CD14-positive monocyte (primary cell): ENCODE data around the gene KIAA0040. TPM values are rescaled to one million over a fixed set of nuclear protein-coding genes. Genes with fewer than 3 reads are reported as not detected.
A peak's percentile ranks its signal among the peaks of the same experiment; 100 is the strongest.

ENCODE experiments used
- DNase-seq, 3 donors: peaks; one replicate each; pipeline ENCODE4 v3.0.0-alpha.2; 2011 to 2022
- H2AFZ ChIP-seq: 2 replicates; pipeline ENCODE4 v1.6.0; 2012; ENCODE audit warnings: mild to moderate bottlenecking, low read depth, low read length, inconsistent platforms; ENCODE audit not compliant: insufficient read depth, poor library complexity, severe bottlenecking
- H3K27ac ChIP-seq, 2 donors: 1 replicate in 1 of 2; 2 replicates in 1 of 2; pipeline ENCODE4 v1.5.1; 2012 to 2013; ENCODE audit warnings: low read length in 2 of 2, control low read depth in 1 of 2, inconsistent platforms in 1 of 2, low read depth in 1 of 2, mild to moderate bottlenecking in 1 of 2
- H3K27me3 ChIP-seq, 2 donors: one replicate each; pipeline versions ENCODE4 v1.6.0 to v1.6.1; 2011 to 2013; ENCODE audit warnings: low read length in 2 of 2; ENCODE audit not compliant: control insufficient read depth in 2 of 2, insufficient read depth in 2 of 2
- H3K36me3 ChIP-seq, 2 donors: replicated peaks in 1 of 2; 1 replicate in 1 of 2; 2 replicates in 1 of 2; pipeline versions ENCODE4 v1.5.1 to v1.6.1; 2012 to 2013; ENCODE audit warnings: low read length in 2 of 2, control low read depth in 1 of 2, inconsistent platforms in 1 of 2, mild to moderate bottlenecking in 1 of 2; ENCODE audit not compliant: insufficient read depth in 2 of 2, control insufficient read depth in 1 of 2
- H3K4me1 ChIP-seq, 2 donors: 1 replicate in 1 of 2; 2 replicates in 1 of 2; pipeline versions ENCODE4 v1.5.1 to v1.6.1; 2012 to 2013; ENCODE audit warnings: low read length in 2 of 2, control low read depth in 1 of 2, inconsistent platforms in 1 of 2, mild to moderate bottlenecking in 1 of 2, moderate library complexity in 1 of 2; ENCODE audit not compliant: insufficient read depth in 2 of 2, control insufficient read depth in 1 of 2
- H3K4me2 ChIP-seq: replicated peaks from 2 replicates; pipeline ENCODE3; 2012; ENCODE audit warnings: low read length, moderate library complexity, mild to moderate bottlenecking; ENCODE audit not compliant: poor library complexity, severe bottlenecking; ENCODE audit errors: extremely low read depth
- H3K4me3 ChIP-seq, 3 experiments: fragments of 200-600 bp in 1 of 3; sonication (generic) in 1 of 3; replicated peaks in 1 of 3; 1 replicate in 2 of 3; 2 replicates in 1 of 3; pipeline ENCODE4 v1.5.1; 2011 to 2013; ENCODE audit warnings: low read length in 3 of 3, mild to moderate bottlenecking in 3 of 3, control low read depth in 2 of 3, low read depth in 2 of 3, inconsistent platforms in 1 of 3, moderate library complexity in 1 of 3
- H3K79me2 ChIP-seq: 2 replicates; pipeline ENCODE4 v1.6.0; 2012; ENCODE audit warnings: mild to moderate bottlenecking, control low read depth, inconsistent platforms, low read length, moderate library complexity; ENCODE audit not compliant: insufficient read depth
- H3K9ac ChIP-seq: 2 replicates; pipeline ENCODE4 v1.6.0; 2017; ENCODE audit warnings: low read length, mild to moderate bottlenecking; ENCODE audit not compliant: insufficient read depth, poor library complexity, severe bottlenecking
- H3K9me3 ChIP-seq, 2 donors: replicated peaks in 1 of 2; 1 replicate in 1 of 2; 2 replicates in 1 of 2; pipeline versions ENCODE4 v1.5.1 to v1.6.1; 2012 to 2013; ENCODE audit warnings: low read length in 2 of 2, control low read depth in 1 of 2; ENCODE audit not compliant: control insufficient read depth in 1 of 2, insufficient read depth in 1 of 2
- H4K20me1 ChIP-seq: 2 replicates; pipeline ENCODE4 v1.6.0; 2012; ENCODE audit warnings: mild to moderate bottlenecking, low read length, control low read depth, moderate library complexity; ENCODE audit not compliant: insufficient read depth
- H3K27ac Mint-ChIP-seq, 7 donors: one replicate each; pipeline ENCODE4 v1.8.0; 2020; ENCODE audit warnings: mild to moderate bottlenecking in 7 of 7, mixed read lengths in 7 of 7, moderate library complexity in 6 of 7, inconsistent platforms in 2 of 7
- H3K27me3 Mint-ChIP-seq, 3 donors: one replicate each; pipeline ENCODE4 v1.8.0; 2021 to 2022; ENCODE audit warnings: low read depth in 3 of 3, mild to moderate bottlenecking in 3 of 3, mixed read lengths in 3 of 3, moderate library complexity in 3 of 3, inconsistent platforms in 1 of 3
- H3K36me3 Mint-ChIP-seq, 2 donors: one replicate each; pipeline ENCODE4 v1.8.0; 2020; ENCODE audit warnings: mixed read lengths in 2 of 2, inconsistent platforms in 1 of 2, mild to moderate bottlenecking in 1 of 2
- H3K4me1 Mint-ChIP-seq: one replicate; pipeline ENCODE4 v1.8.0; 2020; ENCODE audit warnings: mild to moderate bottlenecking, mixed read lengths
- H3K4me3 Mint-ChIP-seq, 2 donors: one replicate each; pipeline ENCODE4 v1.8.0; 2020; ENCODE audit warnings: mild to moderate bottlenecking in 2 of 2, mixed read lengths in 2 of 2, moderate library complexity in 1 of 2
- H3K9me3 Mint-ChIP-seq, 7 donors: one replicate each; pipeline ENCODE4 v1.8.0; 2020 to 2022; ENCODE audit warnings: mixed read lengths in 7 of 7, mild to moderate bottlenecking in 6 of 7, moderate library complexity in 6 of 7, inconsistent platforms in 2 of 7
- CTCF ChIP-seq: fragments of 200-600 bp; IDR thresholded peaks from one replicate; pipeline ENCODE4 v1.8.0; 2022; ENCODE audit warnings: antibody characterized with exemption, mild to moderate bottlenecking
- WGBS: methylation state at CpG from one replicate; pipeline ENCODE4 v1.1.5; 2013; ENCODE audit warnings: missing lambda C conversion rate; ENCODE audit not compliant: insufficient coverage; 5-methylcytosine and 5-hydroxymethylcytosine counted together
- intact Hi-C, 2 donors: fragments of 100-400 bp; cut with micrococcal nuclease; formaldehyde crosslinking; loops; one replicate each; pipeline versions ENCODE4 v1.15.0 to v1.15.1; 2023
- polyA plus RNA-seq, 3 donors: library from polyadenylated mRNA; depleted of rRNA in 1 of 3; unstranded in 2 of 3; stranded (reverse) in 1 of 3; fragments of 300-500 nt in 2 of 3; fragments of >200 nt in 1 of 3; fragmentation: Illumina TruSeq in 2 of 3; gene quantifications; 1 replicate in 2 of 3; 2 replicates in 1 of 3; pipeline ENCODE4 v1.2.3, GENCODE V29; 2012 to 2021

KIAA0040 gene
- polyA plus RNA-seq, 3 donors, result 24.0 to 35.4 (median 25.9) TPM

DNA sequence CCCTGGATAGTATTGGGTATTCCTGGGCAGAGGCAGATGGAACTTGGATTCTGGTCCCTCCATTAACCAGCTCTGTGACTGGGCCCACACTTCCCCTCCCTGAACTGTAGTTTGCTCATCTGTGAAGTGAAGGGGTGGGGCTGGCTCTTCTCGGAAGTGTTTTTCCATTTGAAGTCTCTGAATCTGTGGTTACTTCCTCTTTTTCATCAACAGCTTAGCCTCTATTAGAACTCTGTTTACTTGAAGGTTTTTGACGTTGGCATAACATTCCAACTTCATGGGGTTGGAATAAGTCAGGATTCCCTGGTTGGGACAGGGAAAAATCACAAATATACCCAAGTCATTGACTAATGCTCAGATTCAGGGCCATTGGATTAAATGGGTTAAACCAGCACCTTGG is 3.6 kb downstream of the KIAA0040 start:
- Histone ChIP-seq H4K20me1 (no peaks in the 10 kb centered on the region), H2AFZ (peak overlapping the region; percentile 39), H3K4me1 (peaks cover 75 to 79% of the 10 kb centered on the region in 2 donors), H3K4me3 (peak overlapping the region in 1 of 3 experiments; percentile 99), H3K36me3 (peaks cover 0 to 4% of the 10 kb centered on the region in 2 donors), H3K79me2 (peaks cover 80% of the 10 kb centered on the region), H3K9ac (no peak overlapping the region), H3K9me3 (no peaks in the 10 kb centered on the region), H3K4me2 (peak overlapping the region; percentile 63), H3K27ac (peak overlapping the region; percentile 2 to 93), H3K27me3 (no peaks in the 10 kb centered on the region)
- no peak for TF ChIP-seq CTCF
- peak; percentile 72 to 88 (median 88) for DNase-seq
- H3K27me3 Mint-ChIP-seq, result peaks cover 0 to 2% (median 0%) of the 10 kb centered on the region in 3 donors
- no peaks in the 10 kb centered on the region for H3K9me3 Mint-ChIP-seq
- intact Hi-C loops, result no loop called here
- WGBS, result no CpG with 5 or more reads among the region's 2 CpGs
- peaks cover 20 to 25% of the 10 kb centered on the region in 2 donors for H3K36me3 Mint-ChIP-seq
- peaks cover 79% of the 10 kb centered on the region for H3K4me1 Mint-ChIP-seq
- H3K4me3 Mint-ChIP-seq, result peak overlapping the region in 1 of 2 donors; percentile 46
- peak overlapping the region; percentile 82 to 93 (median 89) for H3K27ac Mint-ChIP-seq

GRCh38 chr1:175186433-175187160 is 6.0 kb downstream of the KIAA0040 start:
- Histone ChIP-seq H3K27me3 (no peaks in the 10 kb centered on the region), H4K20me1 (peaks cover 20% of the 10 kb centered on the region), H3K4me2 (peak overlapping the region; percentile 33), H3K27ac (peak overlapping the region; percentile 26 to 93), H3K36me3 (peaks cover 3 to 17% of the 10 kb centered on the region in 2 donors), H3K4me3 (peak overlapping the region in 1 of 3 experiments; percentile 27), H3K79me2 (peaks cover 99% of the 10 kb centered on the region), H3K4me1 (peaks cover 71 to 72% of the 10 kb centered on the region in 2 donors), H3K9me3 (no peaks in the 10 kb centered on the region), H3K9ac (no peak overlapping the region), H2AFZ (no peak overlapping the region)
- intact Hi-C loops, result no loop called here
- H3K36me3 Mint-ChIP-seq, result peaks cover 41 to 48% of the 10 kb centered on the region in 2 donors
- H3K27me3 Mint-ChIP-seq, result no peaks in the 10 kb centered on the region
- DNase-seq, result no peak
- peak overlapping the region; percentile 67 to 93 (median 84) for H3K27ac Mint-ChIP-seq
- peaks cover 82% of the 10 kb centered on the region for H3K4me1 Mint-ChIP-seq
- no peak for TF ChIP-seq CTCF
- H3K9me3 Mint-ChIP-seq, result no peaks in the 10 kb centered on the region
- 60% methylated on average over 1 of the region's 2 CpGs for WGBS
- peak overlapping the region in 1 of 2 donors; percentile 61 for H3K4me3 Mint-ChIP-seq
